ENCODE data around the gene TTC28. TPM values are rescaled to one million over a fixed set of nuclear protein-coding genes. Genes with fewer than 3 reads are reported as not detected.

Gene TTC28
- total RNA-seq, 1 donor from 2014 or later, result 70.8 TPM

DNA sequence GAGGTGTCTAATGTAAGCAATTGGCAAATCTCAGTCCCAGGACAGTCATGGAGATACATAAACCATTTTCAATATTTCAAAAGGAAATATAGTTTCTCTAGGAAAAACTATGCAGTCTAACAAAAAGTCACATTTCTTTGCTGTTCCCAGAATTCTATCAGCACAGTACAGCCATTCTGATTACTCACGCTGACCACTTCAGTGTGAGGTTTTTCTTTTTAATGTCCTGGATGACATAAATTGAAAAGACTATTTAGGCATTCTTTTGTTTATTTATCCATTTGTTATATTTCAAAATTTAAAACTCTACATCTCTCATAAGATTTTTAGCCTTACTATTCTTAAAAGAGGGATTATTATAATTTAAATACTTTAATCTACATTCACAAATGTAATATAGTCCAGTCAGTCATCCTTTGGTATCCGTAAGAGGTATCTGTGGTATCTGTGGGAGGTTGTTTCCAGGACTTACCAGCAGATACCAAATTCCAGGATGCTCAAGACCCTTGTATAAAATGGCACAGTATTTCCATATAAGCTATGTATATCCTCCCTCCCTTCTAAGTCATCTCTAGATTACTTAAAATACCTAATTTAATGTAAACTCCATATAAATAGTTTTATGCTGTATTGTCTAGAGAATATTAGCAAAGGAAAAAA is 429.5 kb downstream of the TTC28 start:
- no peaks in the 10 kb centered on the region for H3K36me3 Mint-ChIP-seq (ENCODE audit: low read depth, unreplicated experiment)
- peaks cover 2% of the 10 kb centered on the region for H3K27me3 Mint-ChIP-seq (ENCODE audit: unreplicated experiment)
- no peak for DNase-seq (ENCODE audit: low spot score)
- no peaks in the 10 kb centered on the region for H3K4me1 Mint-ChIP-seq (ENCODE audit: unreplicated experiment)
- H3K9me3 Mint-ChIP-seq (ENCODE audit: unreplicated experiment), result no peaks in the 10 kb centered on the region
- TF ChIP-seq, protein P1, sequence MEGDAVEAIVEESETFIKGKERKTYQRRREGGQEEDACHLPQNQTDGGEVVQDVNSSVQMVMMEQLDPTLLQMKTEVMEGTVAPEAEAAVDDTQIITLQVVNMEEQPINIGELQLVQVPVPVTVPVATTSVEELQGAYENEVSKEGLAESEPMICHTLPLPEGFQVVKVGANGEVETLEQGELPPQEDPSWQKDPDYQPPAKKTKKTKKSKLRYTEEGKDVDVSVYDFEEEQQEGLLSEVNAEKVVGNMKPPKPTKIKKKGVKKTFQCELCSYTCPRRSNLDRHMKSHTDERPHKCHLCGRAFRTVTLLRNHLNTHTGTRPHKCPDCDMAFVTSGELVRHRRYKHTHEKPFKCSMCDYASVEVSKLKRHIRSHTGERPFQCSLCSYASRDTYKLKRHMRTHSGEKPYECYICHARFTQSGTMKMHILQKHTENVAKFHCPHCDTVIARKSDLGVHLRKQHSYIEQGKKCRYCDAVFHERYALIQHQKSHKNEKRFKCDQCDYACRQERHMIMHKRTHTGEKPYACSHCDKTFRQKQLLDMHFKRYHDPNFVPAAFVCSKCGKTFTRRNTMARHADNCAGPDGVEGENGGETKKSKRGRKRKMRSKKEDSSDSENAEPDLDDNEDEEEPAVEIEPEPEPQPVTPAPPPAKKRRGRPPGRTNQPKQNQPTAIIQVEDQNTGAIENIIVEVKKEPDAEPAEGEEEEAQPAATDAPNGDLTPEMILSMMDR (IDR thresholded peaks at IDR 0.05; ENCODE audit: unreplicated experiment), result no peak
- H3K4me3 Mint-ChIP-seq (ENCODE audit: unreplicated experiment), result no peak overlapping the region
- H3K27ac Mint-ChIP-seq (ENCODE audit: unreplicated experiment), result no peak overlapping the region

DNA sequence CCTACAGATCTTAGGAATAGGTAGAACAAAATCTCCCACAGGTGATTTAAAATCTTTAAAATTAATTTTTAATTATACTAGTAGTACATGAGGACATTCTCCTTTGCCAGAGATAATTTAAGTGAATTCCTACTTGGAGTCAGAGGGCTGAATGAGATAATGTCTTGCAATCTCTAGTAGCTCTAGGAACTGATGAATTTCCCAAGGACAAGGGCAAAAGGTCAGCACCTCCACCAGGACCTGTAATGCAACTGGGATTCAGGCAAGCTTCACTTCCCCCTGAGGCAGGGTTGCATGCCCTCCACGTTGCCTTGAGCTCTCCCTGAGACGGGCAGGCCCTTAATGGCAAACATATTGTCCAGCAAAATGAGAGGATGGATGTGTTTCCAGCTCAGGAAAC is 430.2 kb downstream of the TTC28 start:
- no peaks in the 10 kb centered on the region for H3K36me3 Mint-ChIP-seq (ENCODE audit: low read depth, unreplicated experiment)
- no peak for DNase-seq (ENCODE audit: low spot score)
- H3K9me3 Mint-ChIP-seq (ENCODE audit: unreplicated experiment), result no peaks in the 10 kb centered on the region
- TF ChIP-seq, protein P1 (IDR thresholded peaks at IDR 0.05; ENCODE audit: unreplicated experiment), result no peak
- H3K4me1 Mint-ChIP-seq (ENCODE audit: unreplicated experiment), result no peaks in the 10 kb centered on the region
- H3K27me3 Mint-ChIP-seq (ENCODE audit: unreplicated experiment), result peaks cover 2% of the 10 kb centered on the region
- H3K27ac Mint-ChIP-seq (ENCODE audit: unreplicated experiment), result no peak overlapping the region
- H3K4me3 Mint-ChIP-seq (ENCODE audit: unreplicated experiment), result no peak overlapping the region

DNA sequence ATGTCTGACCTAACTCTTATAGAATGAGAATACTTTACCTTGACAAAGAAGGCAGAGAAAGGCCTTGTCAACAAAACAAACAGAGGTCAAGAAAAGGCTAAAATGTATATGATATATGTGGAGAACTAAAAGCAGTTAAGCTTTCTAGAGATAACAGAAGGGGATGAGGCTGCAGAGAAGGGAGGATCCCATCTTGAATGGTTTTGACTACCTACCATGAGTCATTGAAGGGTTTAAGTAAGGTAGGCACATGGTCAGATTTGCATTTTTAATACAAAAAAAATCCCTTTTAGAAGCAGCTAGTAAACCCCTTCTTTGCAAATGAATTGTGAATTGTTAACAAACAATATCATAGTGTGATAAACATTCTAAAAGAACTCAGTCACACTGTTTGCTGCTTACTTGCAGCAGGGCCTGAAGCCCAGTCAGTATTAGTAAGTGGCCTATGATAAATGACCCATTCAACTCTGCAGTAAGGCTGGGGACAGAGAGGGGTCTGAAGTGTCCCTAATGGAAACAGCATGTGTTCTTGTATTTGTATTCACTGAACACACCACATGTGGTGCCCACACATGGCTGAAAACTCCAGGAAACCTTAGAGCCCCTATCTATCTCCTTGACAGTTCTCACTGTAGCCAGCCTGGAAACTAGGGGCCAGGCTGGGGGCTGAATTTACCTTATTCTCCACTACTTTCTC is 431.8 kb downstream of the TTC28 start:
- H3K27ac Mint-ChIP-seq (ENCODE audit: unreplicated experiment), result no peak overlapping the region
- H3K36me3 Mint-ChIP-seq (ENCODE audit: low read depth, unreplicated experiment), result no peaks in the 10 kb centered on the region
- no peak for DNase-seq (ENCODE audit: low spot score)
- no peak overlapping the region for H3K4me3 Mint-ChIP-seq (ENCODE audit: unreplicated experiment)
- H3K4me1 Mint-ChIP-seq (ENCODE audit: unreplicated experiment), result no peaks in the 10 kb centered on the region
- H3K27me3 Mint-ChIP-seq (ENCODE audit: unreplicated experiment), result peaks cover 2% of the 10 kb centered on the region
- no peaks in the 10 kb centered on the region for H3K9me3 Mint-ChIP-seq (ENCODE audit: unreplicated experiment)
- TF ChIP-seq, protein P1 (IDR thresholded peaks at IDR 0.05; ENCODE audit: unreplicated experiment), result no peak

DNA sequence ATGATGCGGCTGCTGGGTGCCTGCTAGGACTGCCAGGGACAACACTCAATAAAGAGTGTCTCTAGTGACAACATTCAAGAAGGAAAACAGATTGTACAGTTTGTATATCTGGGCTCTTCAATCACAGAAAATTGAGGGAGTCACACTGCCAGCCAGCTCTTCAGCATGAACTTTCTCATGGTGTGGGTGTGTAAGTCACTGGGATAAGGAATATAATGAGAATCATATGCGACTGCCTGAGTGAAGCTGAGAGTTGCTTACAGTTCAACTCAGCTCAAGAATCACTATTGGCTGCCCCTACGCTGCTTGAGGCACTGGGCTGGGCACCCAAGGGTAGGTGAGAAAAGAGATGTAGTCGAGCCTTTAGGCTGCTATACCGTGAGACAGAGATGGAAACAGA is 432.5 kb downstream of the TTC28 start:
- H3K27me3 Mint-ChIP-seq (ENCODE audit: unreplicated experiment), result peaks cover 2% of the 10 kb centered on the region
- no peak for DNase-seq (ENCODE audit: low spot score)
- H3K36me3 Mint-ChIP-seq (ENCODE audit: low read depth, unreplicated experiment), result no peaks in the 10 kb centered on the region
- H3K4me3 Mint-ChIP-seq (ENCODE audit: unreplicated experiment), result no peak overlapping the region
- no peak overlapping the region for H3K27ac Mint-ChIP-seq (ENCODE audit: unreplicated experiment)
- H3K4me1 Mint-ChIP-seq (ENCODE audit: unreplicated experiment), result no peaks in the 10 kb centered on the region
- no peaks in the 10 kb centered on the region for H3K9me3 Mint-ChIP-seq (ENCODE audit: unreplicated experiment)
- TF ChIP-seq, protein P1 (IDR thresholded peaks at IDR 0.05; ENCODE audit: unreplicated experiment), result no peak

DNA sequence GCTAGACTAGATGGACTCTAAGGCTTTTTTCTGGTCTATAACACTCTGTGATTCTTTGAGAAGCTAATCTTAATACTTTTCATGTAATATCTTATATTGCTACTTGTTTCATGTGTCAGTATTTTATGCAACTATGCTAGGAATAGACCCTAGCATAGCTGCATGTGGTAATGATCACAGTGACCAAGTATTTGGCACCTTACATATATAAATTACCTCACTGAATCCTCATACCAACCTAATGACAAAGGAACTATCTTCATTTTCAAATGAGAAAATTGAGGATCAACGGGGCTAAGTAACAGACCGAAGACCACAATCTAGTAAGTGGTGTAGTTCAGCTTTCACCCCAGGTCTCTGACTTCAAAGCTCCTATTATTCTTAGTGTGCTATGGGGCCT is 433.2 kb downstream of the TTC28 start:
- no peak overlapping the region for H3K27ac Mint-ChIP-seq (ENCODE audit: unreplicated experiment)
- no peak overlapping the region for H3K4me3 Mint-ChIP-seq (ENCODE audit: unreplicated experiment)
- TF ChIP-seq, protein P1 (IDR thresholded peaks at IDR 0.05; ENCODE audit: unreplicated experiment), result no peak
- H3K9me3 Mint-ChIP-seq (ENCODE audit: unreplicated experiment), result no peaks in the 10 kb centered on the region
- H3K27me3 Mint-ChIP-seq (ENCODE audit: unreplicated experiment), result peaks cover 2% of the 10 kb centered on the region
- DNase-seq (ENCODE audit: low spot score), result no peak
- H3K4me1 Mint-ChIP-seq (ENCODE audit: unreplicated experiment), result no peaks in the 10 kb centered on the region
- no peaks in the 10 kb centered on the region for H3K36me3 Mint-ChIP-seq (ENCODE audit: low read depth, unreplicated experiment)

Measured in endothelial cell (in vitro differentiated cells).